NCI-H1092 treated with DMSO at 0.1 percent for 48 hours (cell line): ENCODE measurements around the gene STAB1.

ENCODE experiments used
- DNase-seq: peaks from one replicate; lab custom pipeline; 2025; lab: John Stamatoyannopoulos, UW

The STAB1 gene

GRCh38 chr3:52461874-52462273, 33.3 kb upstream of the STAB1 start:
- DNase-seq, result no peak

GRCh38 chr3:52463416-52463815, 31.7 kb upstream of the STAB1 start:
- DNase-seq, result no peak

- no peak for DNase-seq
Observed at GRCh38 chr3:52468336-52468735, 26.8 kb upstream of the STAB1 start.

GRCh38 chr3:52469001-52469400, 26.1 kb upstream of the STAB1 start:
- no peak for DNase-seq

- no peak for DNase-seq
Observed at GRCh38 chr3:52470920-52471319, 24.2 kb upstream of the STAB1 start.

- no peak for DNase-seq
Observed at GRCh38 chr3:52471371-52472238, 23.5 kb upstream of the STAB1 start.

- DNase-seq, result no peak
Observed at GRCh38 chr3:52472239-52473000, 22.7 kb upstream of the STAB1 start.

- no peak for DNase-seq
Observed at GRCh38 chr3:52473026-52473425, 22.1 kb upstream of the STAB1 start.

GRCh38 chr3:52477076-52477795, 17.9 kb upstream of the STAB1 start:
- DNase-seq, result no peak

GRCh38 chr3:52477796-52478095, 17.4 kb upstream of the STAB1 start:
- DNase-seq, result no peak

GRCh38 chr3:52479037-52479876, 15.9 kb upstream of the STAB1 start:
- no peak for DNase-seq

- no peak for DNase-seq
Observed at GRCh38 chr3:52479877-52480575, 15.1 kb upstream of the STAB1 start.

- DNase-seq, result no peak
Observed at GRCh38 chr3:52480768-52481715, 14.1 kb upstream of the STAB1 start.

GRCh38 chr3:52481819-52482521, 13.2 kb upstream of the STAB1 start:
- DNase-seq, result no peak

GRCh38 chr3:52483081-52483480, 12.1 kb upstream of the STAB1 start:
- no peak for DNase-seq

GRCh38 chr3:52483577-52484381, 11.4 kb upstream of the STAB1 start:
- DNase-seq, result no peak

GRCh38 chr3:52484680-52485461, 10.3 kb upstream of the STAB1 start:
- no peak for DNase-seq
